Measurements from ENCODE around the gene DDX60. TPM values are rescaled to one million over a fixed set of nuclear protein-coding genes. Genes with fewer than 3 reads are reported as not detected.

The DDX60 gene
- total and polyA plus RNA-seq, 7 donors: 1.4 to 3.6 (median 2.1) TPM

DNA sequence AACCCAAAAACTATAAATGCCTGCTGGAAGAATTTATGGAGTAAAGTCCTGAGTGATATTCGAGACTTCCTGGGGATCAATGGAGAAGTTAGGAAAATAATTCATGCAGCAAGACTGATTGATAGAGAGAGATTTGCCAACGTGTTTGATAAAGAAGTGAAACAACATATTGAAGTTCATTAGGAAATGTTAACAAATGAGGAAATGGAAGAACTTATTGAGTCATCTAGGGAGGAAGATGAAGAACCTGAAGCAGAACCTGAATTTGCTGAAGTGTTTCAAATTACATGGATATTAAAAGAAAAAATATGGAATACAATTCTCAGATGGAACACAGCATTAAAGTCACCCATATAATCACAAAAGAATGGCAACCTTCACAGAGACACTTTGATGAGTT, 39.0 kb downstream of the DDX60 start:
- Histone ChIP-seq H3K4me3 (no peak overlapping the region), H3K27me3 (ENCODE audit: insufficient read depth in 3 of 3, low read length in 2 of 3) (no peaks in the 10 kb centered on the region), H3K9me3 (no peaks in the 10 kb centered on the region), H3K36me3 (ENCODE audit: insufficient read depth in 1 of 2, low read depth in 1 of 2) (peaks cover 2 to 18% of the 10 kb centered on the region in 2 donors), H3K4me1 (no peaks in the 10 kb centered on the region), H3K27ac (no peak overlapping the region)
- WGBS, 3 donors: 64 to 81% (median 78%) methylated on average over 2 of the region's 2 CpGs
- ATAC-seq: no peak
- intact Hi-C loops (cut with DNase I): loop anchor here in 1 of 2 donors (5.0 kb wide), 1 partner anchor 38 kb away; the partner anchor contains the start of gene DDX60
- TF ChIP-seq, protein P1, sequence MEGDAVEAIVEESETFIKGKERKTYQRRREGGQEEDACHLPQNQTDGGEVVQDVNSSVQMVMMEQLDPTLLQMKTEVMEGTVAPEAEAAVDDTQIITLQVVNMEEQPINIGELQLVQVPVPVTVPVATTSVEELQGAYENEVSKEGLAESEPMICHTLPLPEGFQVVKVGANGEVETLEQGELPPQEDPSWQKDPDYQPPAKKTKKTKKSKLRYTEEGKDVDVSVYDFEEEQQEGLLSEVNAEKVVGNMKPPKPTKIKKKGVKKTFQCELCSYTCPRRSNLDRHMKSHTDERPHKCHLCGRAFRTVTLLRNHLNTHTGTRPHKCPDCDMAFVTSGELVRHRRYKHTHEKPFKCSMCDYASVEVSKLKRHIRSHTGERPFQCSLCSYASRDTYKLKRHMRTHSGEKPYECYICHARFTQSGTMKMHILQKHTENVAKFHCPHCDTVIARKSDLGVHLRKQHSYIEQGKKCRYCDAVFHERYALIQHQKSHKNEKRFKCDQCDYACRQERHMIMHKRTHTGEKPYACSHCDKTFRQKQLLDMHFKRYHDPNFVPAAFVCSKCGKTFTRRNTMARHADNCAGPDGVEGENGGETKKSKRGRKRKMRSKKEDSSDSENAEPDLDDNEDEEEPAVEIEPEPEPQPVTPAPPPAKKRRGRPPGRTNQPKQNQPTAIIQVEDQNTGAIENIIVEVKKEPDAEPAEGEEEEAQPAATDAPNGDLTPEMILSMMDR (IDR thresholded peaks at IDR 0.05): no peak
- no peak for DNase-seq

DNA sequence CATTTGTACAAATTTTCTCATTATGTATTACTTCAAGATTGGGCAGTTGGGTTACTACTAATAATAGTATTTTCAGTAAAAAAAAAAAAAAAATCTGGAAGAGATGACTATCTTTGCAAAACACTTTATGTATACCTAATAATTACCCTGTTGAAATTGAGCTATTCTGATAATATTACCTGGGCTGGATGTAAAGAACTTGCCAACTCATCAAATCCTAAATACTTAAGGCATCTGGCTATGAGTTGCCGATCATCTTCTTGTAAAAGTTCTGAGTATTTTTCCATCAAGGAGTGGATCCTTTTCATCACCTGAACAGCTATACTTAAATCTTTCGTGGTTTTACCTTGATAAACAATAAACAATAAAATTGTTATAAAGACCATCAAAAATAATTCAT, 42.7 kb downstream of the DDX60 start:
- peaks cover 0 to 23% of the 10 kb centered on the region in 2 donors for H3K36me3 ChIP-seq (ENCODE audit: insufficient read depth in 1 of 2, low read depth in 1 of 2)
- no peak overlapping the region for H3K4me3 ChIP-seq
- no peak overlapping the region for H3K27ac ChIP-seq
- H3K27me3 ChIP-seq (ENCODE audit: insufficient read depth in 3 of 3, low read length in 2 of 3): no peaks in the 10 kb centered on the region
- intact Hi-C loops (cut with DNase I): loop anchor here in 1 of 2 donors (5.0 kb wide), 1 partner anchor 41 kb away; the partner anchor contains the start of gene DDX60
- no peak for ATAC-seq
- 91 to 97% (median 94%) methylated on average over 2 of the region's 2 CpGs for WGBS, 3 donors
- TF ChIP-seq, protein P1 (IDR thresholded peaks at IDR 0.05): no peak
- no peak for DNase-seq
- H3K9me3 ChIP-seq: no peaks in the 10 kb centered on the region
- peaks cover 5% of the 10 kb centered on the region for H3K4me1 ChIP-seq

DNA sequence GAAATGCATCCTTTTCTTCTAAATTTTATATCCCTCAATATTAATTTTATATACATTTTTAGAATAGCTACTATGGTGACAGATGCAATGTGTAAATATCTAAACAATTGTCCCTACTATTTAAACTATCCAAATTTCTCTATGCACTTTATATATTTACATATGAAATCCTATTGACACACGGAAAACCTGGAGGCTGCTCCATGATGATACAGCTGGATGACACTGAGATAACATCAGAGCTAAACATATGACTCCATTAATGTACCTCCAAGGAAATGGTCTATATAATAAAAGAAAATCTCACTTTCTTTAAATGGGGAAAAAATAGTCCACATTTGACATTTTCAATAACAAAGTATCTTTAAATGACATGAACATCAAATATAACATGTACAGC, 43.7 kb downstream of the DDX60 start:
- 78 to 100% (median 98%) methylated on average over 1 of the region's 1 CpG for WGBS, 3 donors
- intact Hi-C loops (cut with DNase I): loop anchor here in 1 of 2 donors (5.0 kb wide), 1 partner anchor 42 kb away; the partner anchor contains the start of gene DDX60
- ATAC-seq (no peak), DNase-seq (no peak)
- Histone ChIP-seq H3K27me3 (ENCODE audit: insufficient read depth in 3 of 3, low read length in 2 of 3) (no peaks in the 10 kb centered on the region), H3K4me3 (no peak overlapping the region), H3K27ac (no peak overlapping the region), H3K9me3 (no peaks in the 10 kb centered on the region), H3K36me3 (ENCODE audit: insufficient read depth in 1 of 2, low read depth in 1 of 2) (peaks cover 0 to 14% of the 10 kb centered on the region in 2 donors), H3K4me1 (peaks cover 5% of the 10 kb centered on the region)
- TF ChIP-seq, protein P1 (IDR thresholded peaks at IDR 0.05): no peak

DNA sequence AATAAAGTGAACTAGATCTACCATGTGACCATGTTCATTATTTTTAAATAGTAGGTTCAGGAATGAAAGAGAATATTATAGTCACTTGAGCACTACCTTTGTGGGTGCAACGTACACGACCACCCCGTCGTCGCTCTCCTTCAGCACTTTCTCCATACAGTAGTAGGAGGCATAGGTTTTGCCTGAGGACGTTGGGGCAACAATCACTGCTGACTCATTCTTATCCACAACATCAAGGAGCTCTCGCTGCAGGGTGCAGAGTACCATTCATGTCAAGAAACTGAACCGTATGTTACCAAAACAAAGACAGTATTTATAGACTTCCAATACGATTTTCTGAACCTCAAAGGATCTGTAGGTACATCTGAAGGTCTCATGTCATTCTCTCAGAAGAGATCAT, 44.7 kb downstream of the DDX60 start:
- ATAC-seq (no peak), DNase-seq (no peak)
- peaks cover 10% of the 10 kb centered on the region for H3K4me1 ChIP-seq
- peaks cover 0 to 14% of the 10 kb centered on the region in 2 donors for H3K36me3 ChIP-seq (ENCODE audit: insufficient read depth in 1 of 2, low read depth in 1 of 2)
- intact Hi-C loops (cut with DNase I): no loop called here
- H3K9me3 ChIP-seq: no peaks in the 10 kb centered on the region
- H3K27me3 ChIP-seq (ENCODE audit: insufficient read depth in 3 of 3, low read length in 2 of 3): no peaks in the 10 kb centered on the region
- H3K4me3 ChIP-seq: no peak overlapping the region
- H3K27ac ChIP-seq: no peak overlapping the region
- TF ChIP-seq, protein P1 (IDR thresholded peaks at IDR 0.05): no peak
- WGBS, 3 donors: 91 to 92% (median 92%) methylated on average over 9 of the region's 9 CpGs

DNA sequence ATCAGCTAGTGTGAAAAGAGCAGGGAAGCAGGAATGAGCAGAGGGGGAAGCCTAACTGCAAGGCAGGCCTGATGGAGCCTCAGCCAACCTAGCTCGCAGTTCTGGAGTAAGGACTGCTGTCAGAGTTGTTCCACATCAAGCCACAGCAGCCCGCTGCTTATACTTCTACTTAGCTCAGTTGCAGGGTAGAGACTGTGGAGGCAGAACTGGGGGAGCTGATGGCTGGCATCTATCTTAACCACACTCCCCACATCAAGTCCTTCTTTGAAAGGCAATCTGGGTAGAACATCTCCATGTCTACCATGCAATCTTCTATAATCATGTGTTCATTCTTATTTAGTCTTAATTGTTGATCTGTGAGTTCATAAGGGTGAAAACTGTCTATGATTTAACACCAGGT, 46.1 kb downstream of the DDX60 start:
- 87 to 96% (median 95%) methylated on average over 2 of the region's 2 CpGs for WGBS, 3 donors
- H3K36me3 ChIP-seq (ENCODE audit: insufficient read depth in 1 of 2, low read depth in 1 of 2): peaks cover 0 to 14% of the 10 kb centered on the region in 2 donors
- no peaks in the 10 kb centered on the region for H3K27me3 ChIP-seq (ENCODE audit: insufficient read depth in 3 of 3, low read length in 2 of 3)
- intact Hi-C loops (cut with DNase I): no loop called here
- TF ChIP-seq, protein P1 (IDR thresholded peaks at IDR 0.05): no peak
- ATAC-seq (no peak), DNase-seq (no peak)
- H3K4me1 ChIP-seq: peaks cover 13% of the 10 kb centered on the region
- no peaks in the 10 kb centered on the region for H3K9me3 ChIP-seq
- H3K27ac ChIP-seq: peak overlapping the region; percentile 80
- no peak overlapping the region for H3K4me3 ChIP-seq
